K562 (cell line): Measurements from ENCODE around the gene SLC15A3. TPM values are rescaled to one million over a fixed set of nuclear protein-coding genes. Genes with fewer than 3 reads are reported as not detected.

Experiments
- ATAC-seq: fragments of 200-7000 bp; cut with Tn5 transposase; 3 replicates; pipeline ENCODE4 v1.9.1; 2020; ENCODE audit warnings: moderate library complexity
- BruUV-seq: library from RNA; stranded (reverse); fragments of 400-500 nt; replicated peaks from 2 replicates; lab custom pipeline; 2021; lab: Mats Ljungman, UMichigan
- CTCF ChIA-PET: fragments of 300-600 bp; formaldehyde crosslinking; extraction: SDS; loops from one replicate; lab custom pipeline; 2021; ENCODE audit warnings: low intra/inter-chr PET ratio; lab: Yijun Ruan, JAX
- POLR2A ChIA-PET: fragments of 300-600, 350-650 bp; sonication (Branson Sonifier 250); formaldehyde crosslinking; extraction: SDS; loops from one replicate; lab custom pipeline; 2021; ENCODE audit warnings: antibody characterized with exemption, inconsistent platforms; lab: Yijun Ruan, JAX
- DNase-seq, 4 experiments: peaks; one replicate each; pipeline versions ENCODE4 v3.0.0 to v3.0.0-alpha.2; 2011 to 2018; ENCODE audit warnings: low spot score in 3 of 4, mixed read lengths in 3 of 4; ENCODE audit errors: extremely low read depth in 1 of 4
- FAIRE-seq: peaks from 2 replicates; lab custom pipeline; 2011; peaks lifted over from hg19 to GRCh38; lab: Jason Lieb, UNC
- H2AFZ ChIP-seq: 2 replicates; pipeline ENCODE4 v1.6.0; 2011; ENCODE audit warnings: low read depth, low read length, control low read depth, inconsistent platforms
- H3K27ac ChIP-seq: fragments of 200-600 bp; 3 replicates; pipeline ENCODE4 v1.8.0; 2011; ENCODE audit warnings: low read depth, mild to moderate bottlenecking, control low read depth, inconsistent platforms, low read length, moderate library complexity, mixed read lengths; ENCODE audit errors: extremely low read depth
- H3K27me3 ChIP-seq, 2 experiments: fragments of 300-600 bp in 1 of 2; 2 replicates in 1 of 2; 3 replicates in 1 of 2; pipeline versions ENCODE4 v1.6.0 to v1.8.0; 2011; ENCODE audit warnings: inconsistent platforms in 2 of 2, low read length in 2 of 2, mild to moderate bottlenecking in 1 of 2, mixed read lengths in 1 of 2, moderate library complexity in 1 of 2; ENCODE audit not compliant: control insufficient read depth in 2 of 2, insufficient read depth in 2 of 2
- H3K36me3 ChIP-seq: fragments of 300-600 bp; 3 replicates; pipeline ENCODE4 v1.8.0; 2011; ENCODE audit warnings: mild to moderate bottlenecking, low read length, inconsistent platforms; ENCODE audit not compliant: control insufficient read depth, insufficient read depth
- H3K4me1 ChIP-seq, 2 experiments: fragments of 200-600 bp in 1 of 2; replicated peaks in 1 of 2; 2 replicates in 1 of 2; 3 replicates in 1 of 2; pipeline versions ENCODE4 v1.5.1 to v1.8.0; 2011; ENCODE audit warnings: inconsistent platforms in 2 of 2, low read length in 2 of 2, mild to moderate bottlenecking in 1 of 2, mixed read lengths in 1 of 2, moderate library complexity in 1 of 2; ENCODE audit not compliant: control insufficient read depth in 2 of 2, insufficient read depth in 2 of 2
- H3K4me2 ChIP-seq: 2 replicates; pipeline ENCODE4 v1.6.1; 2011; ENCODE audit warnings: low read length, control low read depth, inconsistent platforms, mixed read lengths; ENCODE audit not compliant: insufficient read depth
- H3K4me3 ChIP-seq: fragments of 200-600 bp; sonication (generic), shearing (Covaris generic); 2 replicates; pipeline ENCODE4 v1.5.1; 2016; ENCODE audit warnings: control low read depth, inconsistent platforms
- H3K79me2 ChIP-seq: fragments of 200-600 bp; 3 replicates; pipeline ENCODE4 v1.8.0; 2011; ENCODE audit warnings: low read length, inconsistent platforms; ENCODE audit not compliant: control insufficient read depth, insufficient read depth
- H3K9ac ChIP-seq, 2 experiments: 2 replicates each; pipeline versions ENCODE4 v1.6.0 to v1.6.1; 2011; ENCODE audit warnings: low read depth in 2 of 2, low read length in 2 of 2, control low read depth in 1 of 2, inconsistent platforms in 1 of 2, mild to moderate bottlenecking in 1 of 2, mixed read lengths in 1 of 2; ENCODE audit not compliant: insufficient read depth in 1 of 2
- H3K9me1 ChIP-seq: one replicate; pipeline ENCODE4 v1.6.0; 2011; ENCODE audit warnings: inconsistent platforms, mild to moderate bottlenecking, low read length, moderate library complexity; ENCODE audit not compliant: control insufficient read depth, insufficient read depth
- H3K9me3 ChIP-seq: replicated peaks from 2 replicates; pipeline ENCODE4 v1.5.1; 2011; ENCODE audit warnings: low read depth, low read length, inconsistent platforms; ENCODE audit not compliant: control insufficient read depth, insufficient read depth
- H4K20me1 ChIP-seq: replicated peaks from 2 replicates; pipeline ENCODE4 v1.6.1; 2011; ENCODE audit warnings: low read length, inconsistent platforms, mixed read lengths; ENCODE audit not compliant: control insufficient read depth, insufficient read depth
- CC2D1A ChIP-seq: fragments of 450-650 bp; IDR thresholded peaks from 2 replicates; pipeline ENCODE4 v1.6.1; 2017; ENCODE audit warnings: mild to moderate bottlenecking
- GATAD2B ChIP-seq: fragments of 450-650 bp; IDR thresholded peaks from 2 replicates; pipeline ENCODE4 v1.6.1; 2017; ENCODE audit warnings: mild to moderate bottlenecking, borderline replicate concordance
- HNRNPL ChIP-seq: fragments of 200-400 bp; formaldehyde crosslinking; IDR thresholded peaks from 2 replicates; pipeline ENCODE4 v1.6.1; 2017; ENCODE audit warnings: low read depth, mild to moderate bottlenecking, low read length
- KDM1A ChIP-seq, 2 experiments: fragments of 450-650 bp; IDR thresholded peaks; 2 replicates each; pipeline ENCODE4 v1.6.1; 2016; ENCODE audit warnings: mild to moderate bottlenecking in 2 of 2
- MIER1 ChIP-seq: fragments of 450-650 bp; IDR thresholded peaks from 2 replicates; pipeline ENCODE4 v1.6.1; 2016; ENCODE audit warnings: antibody characterized with exemption, mild to moderate bottlenecking, low read depth
- PHB ChIP-seq: fragments of 250-450 bp; sonication (Bioruptor Pico); IDR thresholded peaks from 2 replicates; pipeline ENCODE4 v1.5.0; 2021
- PTTG1 ChIP-seq: fragments of 450-650 bp; IDR thresholded peaks from 2 replicates; pipeline ENCODE4 v1.6.1; 2016; ENCODE audit warnings: low read depth, mild to moderate bottlenecking, missing genetic modification characterization, missing compliant biosample characterization
- RBM15 ChIP-seq: fragments of 200-400 bp; formaldehyde crosslinking; IDR thresholded peaks from 2 replicates; pipeline ENCODE4 v1.6.1; 2018; ENCODE audit warnings: mild to moderate bottlenecking, low read length, moderate library complexity; ENCODE audit not compliant: insufficient read depth
- SLC30A9 ChIP-seq: fragments of 250-450 bp; sonication (Bioruptor Pico); IDR thresholded peaks from 2 replicates; pipeline ENCODE4 v1.8.0; 2022; ENCODE audit warnings: mild to moderate bottlenecking, moderate library complexity
- TCFL5 ChIP-seq: fragments of 250-450 bp; sonication (Bioruptor Pico); conservative IDR thresholded peaks from 2 replicates; pipeline ENCODE4 v1.6.1; 2021; ENCODE audit warnings: mild to moderate bottlenecking, moderate library complexity, matching md5 sums
- ZNF174 ChIP-seq: fragments of 250-450 bp; sonication (Bioruptor Pico); IDR thresholded peaks from 2 replicates; pipeline ENCODE4 v1.4.0; 2020; ENCODE audit warnings: mild to moderate bottlenecking
- ZNF764 ChIP-seq: fragments of 250-450 bp; sonication (Bioruptor Pico); IDR thresholded peaks from 2 replicates; pipeline ENCODE4 v1.4.0; 2020; ENCODE audit warnings: low read depth, mild to moderate bottlenecking, moderate library complexity
- WGBS: fragments of 100-300 bp; shearing (Covaris generic); methylation state at CpG from one replicate; pipeline ENCODE4 v1.1.6; 2016; ENCODE audit warnings: low coverage, mixed read lengths; ENCODE audit not compliant: insufficient coverage; ENCODE audit errors: missing lambda C conversion rate; 5-methylcytosine and 5-hydroxymethylcytosine counted together
- in situ Hi-C: fragments of 300-500 bp; cut with MboI; formaldehyde crosslinking; loops from 4 replicates; pipeline ENCODE4 v1.15.0; 2018; ENCODE audit warnings: inconsistent platforms, mixed read lengths
- intact Hi-C: fragments of 100-400 bp; cut with micrococcal nuclease; formaldehyde crosslinking; loops from 2 replicates; pipeline ENCODE4 v1.14.2; 2022
- polyA plus RNA-seq, 8 experiments: library from polyadenylated mRNA; depleted of rRNA in 4 of 8; stranded (reverse) in 5 of 8; unstranded in 3 of 8; fragments of >200 nt; fragmentation: Nextera tagmentation in 2 of 8; fragmentation: Illumina TruSeq in 1 of 8; extraction: Ambion mirVana in 2 of 8; extraction: Trizol in 1 of 8; gene quantifications; 2 replicates each; pipeline versions ENCODE4 v1.2.1 to v1.2.3, GENCODE V29; 2011 to 2014; ENCODE audit warnings: inconsistent platforms in 1 of 8, missing spikeins in 1 of 8
- total RNA-seq, 7 experiments: library from RNA; depleted of rRNA in 6 of 7; stranded (reverse); fragments of >200 nt in 6 of 7; fragmentation: Illumina TruSeq in 2 of 7; extraction: Trizol in 2 of 7; gene quantifications; 2 replicates each; pipeline versions ENCODE4 v1.2.1 to v1.2.3, GENCODE V29; 2011 to 2021; ENCODE audit warnings: low replicate concordance in 1 of 7
- TF ChIP-seq, protein P1 (sequence below): fragments of 450-650 bp; IDR thresholded peaks from 2 replicates; pipeline ENCODE4 v1.6.1; 2016
- TF ChIP-seq, protein P2 (sequence below): sonication (generic); formaldehyde crosslinking; IDR thresholded peaks from 2 replicates; pipeline ENCODE4 v1.8.0; 2022; ENCODE audit warnings: mild to moderate bottlenecking, missing genetic modification reagents
- TF ChIP-seq, protein P3 (sequence below): IDR thresholded peaks from 2 replicates; pipeline ENCODE4 v1.6.1; 2012; ENCODE audit warnings: low read depth, low read length, improper control_type of control experiment, borderline replicate concordance
- TF ChIP-seq, protein P4 (sequence below): sonication (generic); formaldehyde crosslinking; IDR thresholded peaks from 2 replicates; pipeline ENCODE4 v1.8.0; 2022; ENCODE audit warnings: mild to moderate bottlenecking, missing genetic modification reagents
- TF ChIP-seq, protein P5 (sequence below): fragments of 250-450 bp; sonication (Bioruptor Pico); IDR thresholded peaks from 2 replicates; pipeline ENCODE4 v1.5.0; 2020; ENCODE audit warnings: mild to moderate bottlenecking

Gene SLC15A3
- total and polyA plus RNA-seq, 9 of the 15 experiments (the other 6 are each of a cell fraction or from before 2014, with no cell fraction given), result 0.07 to 0.27 TPM; not detected in 7

DNA sequence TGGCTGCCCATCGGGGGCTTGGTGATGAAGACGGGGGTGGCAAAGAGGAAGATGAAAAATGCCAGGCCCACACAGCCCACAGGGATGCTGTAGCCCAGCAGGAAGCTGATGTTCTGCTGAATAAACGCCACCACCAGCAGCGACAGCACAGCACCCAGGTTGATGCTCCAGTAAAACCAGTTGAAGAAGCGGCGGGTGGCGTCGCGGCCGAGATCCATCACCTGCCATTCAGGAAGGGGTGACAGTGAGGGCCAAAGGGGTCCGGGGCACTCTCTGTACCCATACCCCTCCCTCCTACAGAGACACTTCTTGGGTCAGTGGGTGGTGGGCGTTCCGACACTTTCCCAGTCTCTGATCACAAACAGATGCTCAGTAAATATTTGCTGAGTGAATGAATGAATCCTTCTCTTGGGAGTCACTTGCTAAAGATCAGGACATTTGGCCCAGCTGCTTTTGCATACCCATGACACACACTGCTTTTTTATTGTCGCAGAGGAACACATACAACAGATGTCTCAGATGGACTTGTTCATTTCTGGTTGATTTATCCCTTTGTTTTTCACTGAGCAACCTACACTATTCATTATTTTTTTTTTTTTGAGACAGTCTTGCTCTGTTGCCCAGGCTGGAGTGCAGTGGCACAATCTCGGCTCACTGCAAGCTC is 5.2 kb downstream of the SLC15A3 start:
- FAIRE-seq (no peak), ATAC-seq (no peak), DNase-seq (no peak)
- 0 out of 4 replicates have a peak overlapping the region, but pooled peaks of 1 of the 2 experiments have one; percentile 20 for H3K9ac ChIP-seq
- no peaks in the 10 kb centered on the region for H3K9me3 ChIP-seq
- intact Hi-C loops (no loop called here), in situ Hi-C loops (no loop called here)
- no peak overlapping the region for H2AFZ ChIP-seq
- H3K79me2 ChIP-seq, result no peaks in the 10 kb centered on the region
- H3K27ac ChIP-seq, result no peak overlapping the region
- H3K4me3 ChIP-seq, result no peak overlapping the region
- H4K20me1 ChIP-seq, result peaks cover 4% of the 10 kb centered on the region
- 4% methylated on average over 15 of the region's 15 CpGs for WGBS
- CTCF ChIA-PET, result no interaction called here
- POLR2A ChIA-PET, result interaction anchor here (1.0 to 1.2 kb wide), 2 partner anchors 23 kb away, joined by 3 read pairs; partner anchors contain the start of gene TMEM132A
- TF ChIP-seq RBM15, result no peak
- no peak for TF ChIP-seq HNRNPL
- TF ChIP-seq MIER1, result no peak
- no peak for TF ChIP-seq KDM1A (IDR thresholded peaks at IDR 0.05)
- TF ChIP-seq, protein P1, sequence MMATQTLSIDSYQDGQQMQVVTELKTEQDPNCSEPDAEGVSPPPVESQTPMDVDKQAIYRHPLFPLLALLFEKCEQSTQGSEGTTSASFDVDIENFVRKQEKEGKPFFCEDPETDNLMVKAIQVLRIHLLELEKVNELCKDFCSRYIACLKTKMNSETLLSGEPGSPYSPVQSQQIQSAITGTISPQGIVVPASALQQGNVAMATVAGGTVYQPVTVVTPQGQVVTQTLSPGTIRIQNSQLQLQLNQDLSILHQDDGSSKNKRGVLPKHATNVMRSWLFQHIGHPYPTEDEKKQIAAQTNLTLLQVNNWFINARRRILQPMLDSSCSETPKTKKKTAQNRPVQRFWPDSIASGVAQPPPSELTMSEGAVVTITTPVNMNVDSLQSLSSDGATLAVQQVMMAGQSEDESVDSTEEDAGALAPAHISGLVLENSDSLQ, result no peak
- TF ChIP-seq TCFL5 (CRISPR knock-in tag), result no peak
- TF ChIP-seq, protein P2, sequence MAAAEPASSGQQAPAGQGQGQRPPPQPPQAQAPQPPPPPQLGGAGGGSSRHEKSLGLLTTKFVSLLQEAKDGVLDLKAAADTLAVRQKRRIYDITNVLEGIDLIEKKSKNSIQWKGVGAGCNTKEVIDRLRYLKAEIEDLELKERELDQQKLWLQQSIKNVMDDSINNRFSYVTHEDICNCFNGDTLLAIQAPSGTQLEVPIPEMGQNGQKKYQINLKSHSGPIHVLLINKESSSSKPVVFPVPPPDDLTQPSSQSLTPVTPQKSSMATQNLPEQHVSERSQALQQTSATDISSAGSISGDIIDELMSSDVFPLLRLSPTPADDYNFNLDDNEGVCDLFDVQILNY (CRISPR knock-in tag), result no peak
- TF ChIP-seq SLC30A9 (CRISPR knock-in tag), result no peak
- no peak for TF ChIP-seq PTTG1 (tag)
- TF ChIP-seq, protein P3, sequence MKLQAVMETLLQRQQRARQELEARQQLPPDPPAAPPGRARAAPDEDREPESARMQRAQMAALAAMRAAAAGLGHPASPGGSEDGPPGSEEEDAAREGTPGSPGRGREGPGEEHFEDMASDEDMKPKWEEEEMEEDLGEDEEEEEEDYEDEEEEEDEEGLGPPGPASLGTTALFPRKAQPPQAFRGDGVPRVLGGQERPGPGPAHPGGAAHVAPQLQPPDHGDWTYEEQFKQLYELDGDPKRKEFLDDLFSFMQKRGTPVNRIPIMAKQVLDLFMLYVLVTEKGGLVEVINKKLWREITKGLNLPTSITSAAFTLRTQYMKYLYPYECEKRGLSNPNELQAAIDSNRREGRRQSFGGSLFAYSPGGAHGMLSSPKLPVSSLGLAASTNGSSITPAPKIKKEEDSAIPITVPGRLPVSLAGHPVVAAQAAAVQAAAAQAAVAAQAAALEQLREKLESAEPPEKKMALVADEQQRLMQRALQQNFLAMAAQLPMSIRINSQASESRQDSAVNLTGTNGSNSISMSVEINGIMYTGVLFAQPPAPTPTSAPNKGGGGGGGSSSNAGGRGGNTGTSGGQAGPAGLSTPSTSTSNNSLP, result no peak
- TF ChIP-seq, protein P4, sequence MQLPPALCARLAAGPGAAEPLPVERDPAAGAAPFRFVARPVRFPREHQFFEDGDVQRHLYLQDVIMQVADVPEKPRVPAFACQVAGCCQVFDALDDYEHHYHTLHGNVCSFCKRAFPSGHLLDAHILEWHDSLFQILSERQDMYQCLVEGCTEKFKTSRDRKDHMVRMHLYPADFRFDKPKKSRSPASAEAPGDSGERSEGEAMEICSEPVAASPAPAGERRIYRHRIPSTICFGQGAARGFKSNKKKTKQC (CRISPR knock-in tag), result no peak
- TF ChIP-seq ZNF174 (CRISPR knock-in tag), result no peak
- TF ChIP-seq GATAD2B, result no peak
- TF ChIP-seq, protein P5, sequence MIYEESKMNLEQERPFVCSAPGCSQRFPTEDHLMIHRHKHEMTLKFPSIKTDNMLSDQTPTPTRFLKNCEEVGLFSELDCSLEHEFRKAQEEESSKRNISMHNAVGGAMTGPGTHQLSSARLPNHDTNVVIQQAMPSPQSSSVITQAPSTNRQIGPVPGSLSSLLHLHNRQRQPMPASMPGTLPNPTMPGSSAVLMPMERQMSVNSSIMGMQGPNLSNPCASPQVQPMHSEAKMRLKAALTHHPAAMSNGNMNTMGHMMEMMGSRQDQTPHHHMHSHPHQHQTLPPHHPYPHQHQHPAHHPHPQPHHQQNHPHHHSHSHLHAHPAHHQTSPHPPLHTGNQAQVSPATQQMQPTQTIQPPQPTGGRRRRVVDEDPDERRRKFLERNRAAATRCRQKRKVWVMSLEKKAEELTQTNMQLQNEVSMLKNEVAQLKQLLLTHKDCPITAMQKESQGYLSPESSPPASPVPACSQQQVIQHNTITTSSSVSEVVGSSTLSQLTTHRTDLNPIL (CRISPR knock-in tag), result no peak
- TF ChIP-seq PHB, result no peak
- no peak for TF ChIP-seq ZNF764 (CRISPR knock-in tag)
- TF ChIP-seq CC2D1A, result no peak
- H3K4me2 ChIP-seq, result no peak overlapping the region
- no peaks in the 10 kb centered on the region for H3K9me1 ChIP-seq
- no peaks in the 10 kb centered on the region for H3K36me3 ChIP-seq
- H3K4me1 ChIP-seq, result peaks cover 6 to 7% of the 10 kb centered on the region in 2 experiments; a peak in 4 of 5 replicates
- H3K27me3 ChIP-seq, result peaks cover 43 to 74% of the 10 kb centered on the region in 2 experiments
- BruUV-seq, result no TSS peak
